ENCODE data around the gene PTPRA. TPM values are rescaled to one million over a fixed set of nuclear protein-coding genes. Genes with fewer than 3 reads are reported as not detected.

The PTPRA gene
- polyA plus RNA-seq, 4 donors: 7.4 to 48.1 (median 18.2) TPM

- Histone ChIP-seq H3K4me1 (ENCODE audit: control insufficient read depth in 3 of 3, insufficient read depth in 2 of 3, low read depth in 1 of 3, low read length in 2 of 3) (no peaks in the 10 kb centered on the region), H3K36me3 (ENCODE audit: control insufficient read depth in 3 of 3, insufficient read depth in 2 of 3, low read depth in 1 of 3, low read length in 3 of 3) (peaks cover 6 to 63% (median 28%) of the 10 kb centered on the region in 3 donors), H3K9me3 (ENCODE audit: control insufficient read depth in 2 of 2, insufficient read depth in 1 of 2, low read depth in 1 of 2, low read length in 1 of 2) (no peaks in the 10 kb centered on the region), H3K27me3 (ENCODE audit: control insufficient read depth in 3 of 3, insufficient read depth in 3 of 3, low read length in 3 of 3) (no peaks in the 10 kb centered on the region), H3K4me3 (ENCODE audit: low read depth in 1 of 3, low read length in 3 of 3) (no peak overlapping the region), H3K27ac (ENCODE audit: low read depth in 1 of 3, low read length in 2 of 3) (no peak overlapping the region)
- no peak for FAIRE-seq
- no peak for DNase-seq
- WGBS, 3 donors: 88 to 96% (median 92%) methylated on average over 3 of the region's 3 CpGs
Observed at GRCh38 chr20:3031524-3032147, 158.4 kb downstream of the PTPRA start.

- peaks cover 6 to 63% (median 24%) of the 10 kb centered on the region in 3 donors for H3K36me3 ChIP-seq (ENCODE audit: control insufficient read depth in 3 of 3, insufficient read depth in 2 of 3, low read depth in 1 of 3, low read length in 3 of 3)
- DNase-seq (no peak), FAIRE-seq (no peak)
- H3K9me3 ChIP-seq (ENCODE audit: control insufficient read depth in 2 of 2, insufficient read depth in 1 of 2, low read depth in 1 of 2, low read length in 1 of 2): no peaks in the 10 kb centered on the region
- no peaks in the 10 kb centered on the region for H3K4me1 ChIP-seq (ENCODE audit: control insufficient read depth in 3 of 3, insufficient read depth in 2 of 3, low read depth in 1 of 3, low read length in 2 of 3)
- H3K4me3 ChIP-seq (ENCODE audit: low read depth in 1 of 3, low read length in 3 of 3): no peak overlapping the region
- 91 to 97% (median 96%) methylated on average over 8 of the region's 8 CpGs for WGBS, 3 donors
- no peaks in the 10 kb centered on the region for H3K27me3 ChIP-seq (ENCODE audit: control insufficient read depth in 3 of 3, insufficient read depth in 3 of 3, low read length in 3 of 3)
- H3K27ac ChIP-seq (ENCODE audit: low read depth in 1 of 3, low read length in 2 of 3): no peak overlapping the region
Observed at GRCh38 chr20:3032624-3033023, 159.3 kb downstream of the PTPRA start.

GRCh38 chr20:3037654-3038053 lies 164.4 kb downstream of the PTPRA start:
- H3K36me3 ChIP-seq (ENCODE audit: control insufficient read depth in 3 of 3, insufficient read depth in 2 of 3, low read depth in 1 of 3, low read length in 3 of 3): peaks cover 10 to 73% (median 17%) of the 10 kb centered on the region in 3 donors
- H3K27ac ChIP-seq (ENCODE audit: low read depth in 1 of 3, low read length in 2 of 3): no peak overlapping the region
- no peak overlapping the region for H3K4me3 ChIP-seq (ENCODE audit: low read depth in 1 of 3, low read length in 3 of 3)
- no peaks in the 10 kb centered on the region for H3K27me3 ChIP-seq (ENCODE audit: control insufficient read depth in 3 of 3, insufficient read depth in 3 of 3, low read length in 3 of 3)
- H3K4me1 ChIP-seq (ENCODE audit: control insufficient read depth in 3 of 3, insufficient read depth in 2 of 3, low read depth in 1 of 3, low read length in 2 of 3): peaks cover 0 to 6% (median 0%) of the 10 kb centered on the region in 3 donors
- H3K9me3 ChIP-seq (ENCODE audit: control insufficient read depth in 2 of 2, insufficient read depth in 1 of 2, low read depth in 1 of 2, low read length in 1 of 2): no peaks in the 10 kb centered on the region
- DNase-seq (no peak), FAIRE-seq (no peak)
- WGBS, 3 donors: 89 to 94% (median 89%) methylated on average over 3 of the region's 3 CpGs

- no peak overlapping the region for H3K4me3 ChIP-seq (ENCODE audit: low read depth in 1 of 3, low read length in 3 of 3)
- H3K36me3 ChIP-seq (ENCODE audit: control insufficient read depth in 3 of 3, insufficient read depth in 2 of 3, low read depth in 1 of 3, low read length in 3 of 3): peaks cover 8 to 67% (median 17%) of the 10 kb centered on the region in 3 donors
- H3K4me1 ChIP-seq (ENCODE audit: control insufficient read depth in 3 of 3, insufficient read depth in 2 of 3, low read depth in 1 of 3, low read length in 2 of 3): peaks cover 0 to 6% (median 0%) of the 10 kb centered on the region in 3 donors
- WGBS, 3 donors: 79 to 88% (median 82%) methylated on average over 5 of the region's 5 CpGs
- no peak overlapping the region for H3K27ac ChIP-seq (ENCODE audit: low read depth in 1 of 3, low read length in 2 of 3)
- FAIRE-seq (no peak), DNase-seq (no peak)
- no peaks in the 10 kb centered on the region for H3K9me3 ChIP-seq (ENCODE audit: control insufficient read depth in 2 of 2, insufficient read depth in 1 of 2, low read depth in 1 of 2, low read length in 1 of 2)
- H3K27me3 ChIP-seq (ENCODE audit: control insufficient read depth in 3 of 3, insufficient read depth in 3 of 3, low read length in 3 of 3): no peaks in the 10 kb centered on the region
Observed at GRCh38 chr20:3038454-3038853, 165.2 kb downstream of the PTPRA start.

- Histone ChIP-seq H3K9me3 (ENCODE audit: control insufficient read depth in 2 of 2, insufficient read depth in 1 of 2, low read depth in 1 of 2, low read length in 1 of 2) (no peaks in the 10 kb centered on the region), H3K27me3 (ENCODE audit: control insufficient read depth in 3 of 3, insufficient read depth in 3 of 3, low read length in 3 of 3) (no peaks in the 10 kb centered on the region), H3K4me1 (ENCODE audit: control insufficient read depth in 3 of 3, insufficient read depth in 2 of 3, low read depth in 1 of 3, low read length in 2 of 3) (peaks cover 0 to 6% (median 0%) of the 10 kb centered on the region in 3 donors), H3K4me3 (ENCODE audit: low read depth in 1 of 3, low read length in 3 of 3) (no peak overlapping the region), H3K36me3 (ENCODE audit: control insufficient read depth in 3 of 3, insufficient read depth in 2 of 3, low read depth in 1 of 3, low read length in 3 of 3) (peaks cover 8 to 61% (median 17%) of the 10 kb centered on the region in 3 donors), H3K27ac (ENCODE audit: low read depth in 1 of 3, low read length in 2 of 3) (no peak overlapping the region)
- FAIRE-seq (no peak), DNase-seq (no peak)
- 79 to 89% (median 80%) methylated on average over 4 of the region's 4 CpGs for WGBS, 3 donors
Observed at GRCh38 chr20:3039426-3039825, 166.1 kb downstream of the PTPRA start.

GRCh38 chr20:3040086-3040485 lies 166.8 kb downstream of the PTPRA start:
- 93 to 95% (median 94%) methylated on average over 8 of the region's 8 CpGs for WGBS, 3 donors
- DNase-seq: no peak
- Histone ChIP-seq H3K4me3 (ENCODE audit: low read depth in 1 of 3, low read length in 3 of 3) (no peak overlapping the region), H3K27me3 (ENCODE audit: control insufficient read depth in 3 of 3, insufficient read depth in 3 of 3, low read length in 3 of 3) (no peaks in the 10 kb centered on the region), H3K36me3 (ENCODE audit: control insufficient read depth in 3 of 3, insufficient read depth in 2 of 3, low read depth in 1 of 3, low read length in 3 of 3) (peaks cover 8 to 57% (median 17%) of the 10 kb centered on the region in 3 donors), H3K4me1 (ENCODE audit: control insufficient read depth in 3 of 3, insufficient read depth in 2 of 3, low read depth in 1 of 3, low read length in 2 of 3) (peaks cover 0 to 6% (median 0%) of the 10 kb centered on the region in 3 donors), H3K9me3 (ENCODE audit: control insufficient read depth in 2 of 2, insufficient read depth in 1 of 2, low read depth in 1 of 2, low read length in 1 of 2) (no peaks in the 10 kb centered on the region), H3K27ac (ENCODE audit: low read depth in 1 of 3, low read length in 2 of 3) (no peak overlapping the region)
- no peak for FAIRE-seq

- DNase-seq: no peak
- no peak overlapping the region for H3K4me3 ChIP-seq (ENCODE audit: low read depth in 1 of 3, low read length in 3 of 3)
- no peaks in the 10 kb centered on the region for H3K27me3 ChIP-seq (ENCODE audit: control insufficient read depth in 3 of 3, insufficient read depth in 3 of 3, low read length in 3 of 3)
- H3K9me3 ChIP-seq (ENCODE audit: control insufficient read depth in 2 of 2, insufficient read depth in 1 of 2, low read depth in 1 of 2, low read length in 1 of 2): no peaks in the 10 kb centered on the region
- WGBS, 3 donors: 59 to 71% (median 68%) methylated on average over 10 of the region's 10 CpGs
- H3K4me1 ChIP-seq (ENCODE audit: control insufficient read depth in 3 of 3, insufficient read depth in 2 of 3, low read depth in 1 of 3, low read length in 2 of 3): peaks cover 0 to 7% (median 0%) of the 10 kb centered on the region in 3 donors
- no peak for FAIRE-seq
- peak overlapping the region in 2 of 3 donors; percentile 32 to 70 for H3K27ac ChIP-seq (ENCODE audit: low read depth in 1 of 3, low read length in 2 of 3)
- H3K36me3 ChIP-seq (ENCODE audit: control insufficient read depth in 3 of 3, insufficient read depth in 2 of 3, low read depth in 1 of 3, low read length in 3 of 3): peaks cover 4 to 40% (median 13%) of the 10 kb centered on the region in 3 donors
Observed at GRCh38 chr20:3041854-3042409, 168.7 kb downstream of the PTPRA start.

GRCh38 chr20:3042625-3043024 lies 169.3 kb downstream of the PTPRA start:
- no peak for FAIRE-seq
- 80 to 92% (median 89%) methylated on average over 5 of the region's 5 CpGs for WGBS, 3 donors
- Histone ChIP-seq H3K27ac (ENCODE audit: low read depth in 1 of 3, low read length in 2 of 3) (peak overlapping the region in 1 of 3 donors; percentile 70), H3K9me3 (ENCODE audit: control insufficient read depth in 2 of 2, insufficient read depth in 1 of 2, low read depth in 1 of 2, low read length in 1 of 2) (no peaks in the 10 kb centered on the region), H3K4me1 (ENCODE audit: control insufficient read depth in 3 of 3, insufficient read depth in 2 of 3, low read depth in 1 of 3, low read length in 2 of 3) (peaks cover 0 to 9% (median 0%) of the 10 kb centered on the region in 3 donors), H3K4me3 (ENCODE audit: low read depth in 1 of 3, low read length in 3 of 3) (no peak overlapping the region), H3K36me3 (ENCODE audit: control insufficient read depth in 3 of 3, insufficient read depth in 2 of 3, low read depth in 1 of 3, low read length in 3 of 3) (peaks cover 3 to 36% (median 13%) of the 10 kb centered on the region in 3 donors), H3K27me3 (ENCODE audit: control insufficient read depth in 3 of 3, insufficient read depth in 3 of 3, low read length in 3 of 3) (no peaks in the 10 kb centered on the region)
- DNase-seq: no peak

Data from small intestine (tissue), 7 donors.